Renal cortex interstitium (tissue), 11 donors: ENCODE measurements around the gene TSC1. TPM values are rescaled to one million over a fixed set of nuclear protein-coding genes. Genes with fewer than 3 reads are reported as not detected.
"Not testable (repeated sequence)": the region's sequence is repeated elsewhere in the genome, so short reads cannot be mapped to it uniquely, and the experiment has no call there.

Experiments
- DNase-seq, 11 donors: peaks; one replicate each; pipeline ENCODE4 v3.0.0-alpha.2; 2013; ENCODE audit warnings: low read depth in 9 of 11, low spot score in 4 of 11; ENCODE audit errors: extremely low read depth in 1 of 11
- polyA plus RNA-seq, 3 donors: library from polyadenylated mRNA; unstranded; fragments of 120-200 nt; gene quantifications; one replicate each; pipeline ENCODE4 v1.2.1, GENCODE V29; 2013; ENCODE audit not compliant: insufficient read length in 3 of 3

Gene TSC1
- polyA plus RNA-seq, 3 donors = 41.7 to 65.4 (median 45.4) TPM

DNA sequence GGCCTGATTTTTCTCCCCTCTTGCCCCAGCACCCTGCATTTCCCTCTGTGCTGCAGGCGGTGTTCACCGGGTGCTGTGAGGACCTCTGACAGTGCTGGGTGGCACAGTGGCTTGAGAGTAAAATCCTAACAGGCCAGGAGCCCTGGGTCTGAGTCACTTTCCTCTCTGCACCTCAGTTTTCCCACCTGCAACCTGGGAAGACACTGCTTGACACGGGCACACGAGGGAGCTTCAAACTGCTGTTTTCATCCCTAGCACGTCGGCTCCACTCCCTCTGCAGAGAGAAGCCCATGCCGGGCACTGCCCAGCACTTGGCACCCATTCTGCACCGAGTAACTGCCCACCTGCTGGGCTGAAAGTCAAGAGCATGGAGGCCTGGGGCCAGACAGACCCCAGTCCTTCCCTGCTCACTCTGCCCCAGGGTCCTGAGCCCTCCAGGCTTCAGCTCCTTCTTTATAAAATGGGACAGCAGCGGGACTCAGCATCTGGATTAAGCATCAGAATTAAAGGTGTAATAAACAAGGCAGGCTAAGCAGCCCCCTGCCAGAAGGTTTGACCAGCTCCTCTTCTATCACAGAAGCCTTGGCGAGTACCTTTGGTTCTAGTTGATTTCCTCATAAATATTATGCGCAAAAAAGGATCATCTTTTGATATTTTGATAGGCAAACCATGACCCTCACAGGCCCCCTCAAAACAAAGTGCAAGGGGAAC is 39.2 kb upstream of the TSC1 start:
- no peak for DNase-seq

DNA sequence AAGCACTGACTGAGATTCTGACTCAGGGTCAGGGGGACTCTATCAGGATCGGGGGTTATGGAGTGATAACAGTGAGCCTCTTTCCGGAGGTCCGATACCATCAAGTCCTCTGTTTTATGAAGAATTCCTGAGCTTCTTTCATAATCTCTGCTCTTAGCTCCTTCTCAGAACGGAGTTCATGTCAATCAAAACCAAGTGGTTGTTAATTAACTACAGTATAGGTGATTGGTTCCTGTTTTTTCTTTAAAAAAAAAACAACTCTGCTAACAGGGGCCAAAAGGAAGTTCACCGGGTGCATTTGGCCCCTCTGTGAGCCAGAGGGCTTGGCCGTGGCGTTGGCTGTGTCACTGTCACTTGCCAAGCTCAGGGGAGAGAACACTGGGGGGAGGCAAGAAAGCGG is 38.0 kb upstream of the TSC1 start:
- DNase-seq = no peak

DNA sequence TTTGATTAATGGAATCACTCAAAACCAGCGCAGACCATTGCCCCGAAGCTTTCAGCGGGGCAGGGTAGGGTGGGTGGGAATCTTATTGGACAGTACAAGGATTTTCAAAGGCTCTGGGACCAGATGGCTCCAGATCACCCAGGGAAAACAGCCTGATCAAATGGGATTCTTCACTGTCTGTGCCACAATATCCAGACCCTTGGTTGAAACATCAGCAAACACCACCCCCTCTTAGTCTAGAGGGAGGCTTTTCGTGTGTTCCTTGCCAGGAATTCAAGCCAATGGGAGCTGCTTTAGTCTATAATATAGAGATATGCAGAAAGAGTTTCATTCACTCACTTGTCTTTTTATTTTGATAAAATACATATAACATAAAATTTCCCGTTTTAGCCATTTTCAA is 35.7 kb upstream of the TSC1 start:
- DNase-seq = no peak

DNA sequence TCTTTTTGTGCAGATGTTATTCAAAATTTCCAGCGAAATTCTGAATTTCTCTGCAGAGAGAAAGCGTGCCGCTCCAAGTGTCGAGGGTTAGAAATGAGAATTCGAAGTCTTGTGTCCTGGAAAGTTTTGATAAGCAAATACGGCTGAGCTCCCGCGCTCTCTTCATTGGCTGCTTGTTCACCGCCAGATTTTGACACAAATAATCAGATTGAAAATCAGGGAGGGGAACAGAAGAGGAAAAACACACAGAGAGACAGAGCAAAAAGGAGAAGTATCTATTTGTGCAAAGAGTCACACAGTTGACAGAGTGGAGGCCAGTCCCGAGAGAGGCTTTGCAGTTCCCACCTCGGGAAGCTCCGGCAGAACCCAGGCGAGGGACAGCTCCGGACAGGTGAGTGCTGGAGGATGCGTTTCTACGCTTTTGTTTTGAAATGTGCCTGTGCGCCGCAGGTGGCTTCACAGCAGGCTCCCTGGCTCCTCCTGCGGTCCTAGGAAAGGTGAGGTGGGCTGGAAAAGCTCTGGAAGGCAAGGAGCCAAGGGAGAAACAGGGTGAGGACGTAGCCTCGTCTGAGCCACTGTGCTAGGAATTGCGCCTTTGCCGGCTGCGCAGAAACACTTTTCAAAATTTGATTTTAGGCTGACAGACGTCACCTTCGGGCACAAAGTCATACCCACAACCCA is 34.2 kb upstream of the TSC1 start, which contains the start of gene GFI1B:
Gene GFI1B (plus strand): TSS at position 244 of the 681 bp plus-strand sequence. CDS start 7,985 bp downstream, outside the sequence.
- no peak for DNase-seq

DNA sequence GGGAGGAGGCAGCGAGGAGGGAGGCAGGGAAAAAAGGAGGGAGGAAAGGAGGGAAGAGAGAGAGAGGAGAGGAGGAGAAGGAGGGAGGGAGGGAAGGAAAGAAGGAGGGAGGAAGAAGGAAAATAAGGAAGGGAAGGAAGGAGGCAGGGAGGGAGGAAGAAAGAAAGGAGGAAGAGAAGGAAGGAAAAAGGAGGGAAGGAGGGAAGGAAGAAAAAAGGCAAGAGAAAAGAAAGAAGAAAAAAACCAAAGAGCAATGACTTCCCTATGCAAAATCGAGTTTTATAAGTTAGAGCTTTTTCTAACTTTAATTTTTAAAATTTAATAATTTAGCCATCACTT is 33.7 kb upstream of the TSC1 start:
- DNase-seq = no peak

DNA sequence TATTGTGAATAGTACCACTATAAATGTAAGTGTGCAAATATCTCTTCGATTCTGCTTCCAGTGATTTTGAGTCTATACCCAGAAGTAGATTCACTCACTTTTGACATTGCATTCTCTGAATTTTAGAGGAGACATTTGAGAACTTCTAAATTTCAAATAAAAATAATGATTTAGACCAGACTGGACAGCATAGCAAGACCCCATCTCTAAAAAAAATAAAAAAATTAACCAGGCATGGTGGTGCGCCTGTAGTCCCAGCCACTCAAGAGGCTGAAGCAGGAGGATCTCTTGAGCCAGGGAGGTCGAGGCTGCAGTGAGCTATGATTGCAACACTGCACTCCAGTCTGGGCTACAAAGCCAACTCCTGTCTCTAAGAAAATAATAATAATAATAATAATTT is 32.2 kb upstream of the TSC1 start:
- DNase-seq = no peak

DNA sequence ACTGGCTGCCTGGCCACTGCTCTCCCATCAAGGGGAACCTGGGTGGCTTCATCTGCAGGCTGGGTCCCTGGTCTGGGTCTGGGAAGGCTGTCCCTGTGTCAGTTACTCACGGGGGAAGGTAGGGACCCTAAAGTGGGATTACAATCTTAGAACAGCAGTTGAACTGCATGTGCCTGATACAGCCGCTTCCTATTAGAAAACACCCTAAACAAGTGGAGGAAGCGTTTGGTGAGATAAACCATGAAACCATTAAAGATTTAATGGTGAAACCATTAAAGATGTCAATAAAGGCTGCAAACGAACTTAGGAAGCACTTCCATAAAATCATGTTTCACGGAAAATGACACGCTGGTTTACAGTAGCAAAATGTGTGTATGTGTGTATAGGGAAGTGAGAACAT is 31.5 kb upstream of the TSC1 start:
- no peak for DNase-seq

DNA sequence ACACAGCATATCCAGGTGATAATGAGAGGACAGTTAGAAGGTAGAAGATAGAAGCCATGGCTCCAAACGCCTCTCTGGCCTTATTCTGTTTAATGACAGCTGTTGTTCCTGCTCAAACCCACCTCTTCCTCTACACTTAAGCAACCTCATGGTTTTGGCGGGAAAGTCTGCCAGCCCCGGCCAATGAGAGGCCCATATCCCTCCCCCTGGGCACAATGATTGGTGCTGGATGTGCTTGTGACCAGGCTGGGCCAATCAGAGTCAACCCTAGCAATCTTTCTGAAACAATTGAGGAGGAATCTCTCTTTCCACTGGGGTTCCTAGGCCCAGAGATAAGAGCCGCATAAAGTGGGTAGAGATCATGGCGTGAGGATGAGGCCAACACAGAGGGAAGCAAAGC is 29.3 kb upstream of the TSC1 start:
- no peak for DNase-seq

DNA sequence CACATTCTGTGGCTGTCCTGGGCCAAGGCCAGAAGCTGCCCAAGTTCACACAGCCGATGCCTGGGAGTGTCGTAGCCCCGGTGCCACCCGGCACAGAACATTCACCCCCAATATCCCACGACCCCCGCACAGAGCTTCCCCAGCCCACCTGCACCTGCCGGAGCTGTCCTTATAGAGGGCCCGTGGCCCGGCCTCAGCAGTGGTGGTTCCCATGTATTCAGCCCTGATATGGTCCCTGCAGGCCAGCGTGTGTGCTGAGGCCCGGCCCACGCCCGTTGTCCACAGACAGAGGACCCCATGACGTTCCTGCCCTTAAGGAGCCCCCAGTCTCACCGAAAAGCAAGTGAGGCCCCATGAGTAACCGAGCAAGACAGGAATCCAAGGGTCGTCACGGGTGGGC is 28.8 kb upstream of the TSC1 start:
- DNase-seq = no peak

DNA sequence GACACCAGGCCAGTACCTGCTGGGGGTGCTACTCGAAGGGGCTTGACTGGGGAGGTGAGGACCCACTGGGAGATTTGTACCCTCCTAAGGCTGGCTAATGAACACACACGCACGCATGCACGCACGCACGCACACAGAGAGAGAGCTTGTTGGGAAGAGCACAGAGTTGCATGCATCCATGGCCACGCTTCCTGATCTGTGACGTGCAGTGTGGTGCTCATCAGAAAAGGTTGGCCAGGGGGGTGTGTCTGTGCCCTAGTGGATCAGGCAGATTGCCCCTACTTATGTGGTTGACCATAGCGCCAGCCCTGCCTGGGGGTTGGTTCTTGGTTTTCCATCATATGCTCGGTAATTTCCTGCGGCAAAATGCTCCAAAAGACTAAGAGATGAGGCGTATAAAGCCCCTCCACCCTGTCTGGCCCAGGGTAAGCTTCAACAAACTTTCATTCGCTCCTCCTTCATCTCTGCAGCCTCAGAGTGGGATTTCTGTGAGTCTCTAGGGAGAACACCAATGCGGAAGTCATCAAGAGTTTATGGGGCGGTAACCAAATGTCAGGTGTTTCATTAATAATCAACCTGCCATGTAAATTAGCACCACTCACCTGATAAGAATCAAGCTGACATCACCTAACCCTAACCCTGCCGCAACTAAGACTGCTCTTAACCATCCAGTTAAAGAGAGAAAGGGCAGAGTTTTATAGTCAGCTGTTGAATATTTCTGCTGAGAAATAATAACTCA is 26.1 kb upstream of the TSC1 start:
- DNase-seq = peak in 6 of 11 donors; percentile 28 to 63 (median 48)

DNA sequence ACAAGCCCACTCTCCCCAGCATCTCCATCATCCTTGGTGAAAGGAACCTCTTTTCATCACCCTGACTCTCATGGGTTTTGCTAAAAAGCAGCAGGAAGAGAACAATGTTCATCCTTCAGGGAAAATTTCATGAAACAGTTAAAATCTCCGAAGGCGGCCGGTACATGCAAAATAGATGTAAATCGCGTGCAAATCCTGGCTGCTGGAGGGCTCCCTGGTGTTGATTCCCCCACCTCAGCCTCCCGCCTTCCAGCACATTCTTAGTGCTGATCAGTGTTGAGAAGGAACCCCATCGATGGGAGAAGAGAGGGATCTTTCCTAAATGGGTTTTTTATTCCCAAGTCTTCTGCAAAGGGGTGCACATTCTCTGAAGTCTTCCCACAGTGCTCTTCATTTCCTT is 25.4 kb upstream of the TSC1 start:
- no peak for DNase-seq

DNA sequence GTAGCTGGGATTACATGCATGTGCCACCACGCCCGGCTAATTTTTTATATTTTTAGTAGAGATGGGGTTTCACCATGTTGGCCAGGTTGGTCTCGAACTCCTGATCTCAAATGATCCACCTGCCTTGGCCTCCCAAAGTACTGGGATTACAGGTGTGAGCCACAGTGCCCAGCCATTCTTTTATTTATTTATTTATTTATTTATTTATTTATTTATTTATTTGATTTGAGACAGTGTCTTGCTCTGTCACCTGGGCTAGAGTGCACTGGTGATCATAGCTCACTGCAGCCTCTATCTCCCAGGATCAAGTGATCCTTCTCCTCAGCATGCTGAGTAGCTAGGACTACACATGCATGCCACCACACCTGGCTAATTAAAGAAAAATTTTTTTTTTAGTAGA is 23.5 kb upstream of the TSC1 start:
- not testable (repeated sequence) for DNase-seq

DNA sequence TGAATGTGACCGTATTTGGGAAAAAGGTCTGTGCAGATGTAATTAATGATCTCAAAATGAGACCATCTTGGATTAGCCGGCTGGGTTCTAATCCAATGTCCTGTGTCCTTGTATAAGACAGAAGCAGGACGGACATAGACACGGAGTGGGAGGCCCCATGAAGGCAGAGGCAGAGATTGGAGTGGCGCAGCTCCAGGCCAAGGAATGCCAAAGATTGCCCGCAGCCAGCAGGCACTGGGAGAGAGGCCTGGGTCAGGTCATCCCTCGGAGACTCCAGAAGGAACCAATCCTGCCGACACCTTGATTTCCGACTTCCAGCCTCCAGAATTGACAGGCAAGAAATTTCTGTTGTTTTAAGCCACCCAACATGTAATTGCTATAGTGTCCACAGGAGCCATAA is 21.1 kb upstream of the TSC1 start:
- DNase-seq = no peak

DNA sequence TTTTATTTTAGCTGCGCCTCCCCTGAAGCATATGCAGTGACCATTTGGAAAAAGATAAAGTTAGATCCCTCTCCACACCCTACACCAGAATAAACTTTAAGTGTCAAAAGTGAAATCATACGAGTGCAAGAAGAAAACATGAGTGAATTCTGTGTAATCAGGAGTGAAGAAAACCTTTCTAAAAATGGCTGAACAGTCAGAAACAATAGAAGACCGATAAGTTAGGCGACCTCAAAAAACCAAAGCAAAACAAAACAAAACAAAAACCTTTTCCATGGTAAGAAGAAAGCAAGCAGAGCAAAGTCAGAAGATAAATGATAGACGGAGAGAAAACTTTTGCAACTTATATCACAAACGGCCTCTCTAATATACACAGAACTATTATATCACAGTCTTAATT is 16.6 kb upstream of the TSC1 start:
- no peak for DNase-seq

DNA sequence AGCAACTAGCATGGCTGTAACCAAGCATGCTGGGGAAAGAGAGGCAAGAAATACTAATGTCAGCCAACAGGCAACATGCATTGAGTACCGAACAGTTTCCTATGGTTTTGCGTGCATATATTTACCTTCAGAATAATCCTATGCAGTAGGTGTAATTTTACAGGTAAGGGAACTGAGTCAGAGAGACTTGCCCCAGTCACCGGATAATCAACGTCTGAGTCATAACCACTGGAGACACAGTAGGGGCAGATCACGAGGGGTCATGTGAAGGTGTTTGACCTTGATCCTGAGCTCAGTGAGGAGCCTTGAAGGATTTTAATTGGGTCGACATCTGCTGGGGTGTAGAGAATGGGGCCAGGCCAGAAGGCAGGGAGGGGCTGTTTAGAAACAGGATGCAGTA is 13.4 kb upstream of the TSC1 start:
- DNase-seq = no peak

DNA sequence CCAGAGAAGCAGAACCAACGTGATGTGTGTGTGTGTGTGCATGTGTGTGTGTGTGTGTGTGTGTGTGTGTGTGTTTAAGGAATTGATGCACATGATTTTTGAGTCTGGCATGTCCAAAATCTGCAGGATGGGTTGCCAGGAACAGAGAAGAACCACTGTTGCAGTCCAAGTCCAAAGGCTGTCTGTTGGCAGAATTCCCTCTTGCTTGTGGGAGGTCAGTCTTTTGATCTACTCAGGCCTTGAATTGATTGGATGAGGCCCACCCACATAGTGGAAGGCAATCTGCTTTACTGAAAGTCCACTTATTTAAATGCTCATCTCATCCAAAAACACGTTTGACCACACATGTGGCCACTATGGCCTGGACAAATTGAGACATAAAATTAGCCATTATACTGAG is 11.4 kb upstream of the TSC1 start:
- no peak for DNase-seq

DNA sequence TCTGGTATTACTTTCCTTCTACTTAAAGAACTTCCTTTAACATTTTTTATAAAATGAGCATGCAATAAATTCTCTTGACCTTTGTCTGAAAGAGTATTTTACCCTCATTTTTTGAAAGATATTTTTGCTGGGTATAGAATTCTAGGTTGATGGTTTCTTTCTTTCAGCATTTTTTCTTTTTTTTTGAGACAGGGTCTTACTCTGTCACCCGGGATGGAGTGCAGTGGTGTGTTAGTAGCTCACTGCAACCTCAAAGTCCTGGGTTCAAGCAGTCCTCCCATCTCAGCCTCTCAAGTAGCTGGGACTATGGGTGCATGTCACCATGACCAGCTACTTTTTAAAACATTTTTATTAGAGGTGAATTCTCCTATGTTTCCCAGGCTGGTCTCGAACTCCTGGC is 10.7 kb upstream of the TSC1 start:
- DNase-seq = no peak

DNA sequence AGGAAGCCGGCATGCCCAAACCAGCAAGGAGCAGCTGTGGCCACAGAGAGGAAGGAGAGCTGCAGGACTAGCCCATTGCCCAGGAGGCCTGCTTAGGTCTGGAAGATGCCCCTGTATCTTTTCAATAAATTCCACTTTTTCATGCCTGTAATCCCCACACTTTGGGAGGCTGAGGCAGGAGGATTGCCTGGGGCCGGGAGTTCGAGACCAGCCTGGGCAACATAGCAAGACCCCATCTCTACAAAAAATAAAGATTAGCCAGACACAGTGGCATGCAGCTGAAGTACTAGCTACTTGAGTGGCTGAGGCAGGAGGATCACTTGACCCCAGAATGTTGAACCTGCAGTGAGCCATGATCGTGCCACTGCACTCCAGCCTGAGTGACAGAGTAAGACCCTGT is 5.3 kb upstream of the TSC1 start:
- no peak for DNase-seq

DNA sequence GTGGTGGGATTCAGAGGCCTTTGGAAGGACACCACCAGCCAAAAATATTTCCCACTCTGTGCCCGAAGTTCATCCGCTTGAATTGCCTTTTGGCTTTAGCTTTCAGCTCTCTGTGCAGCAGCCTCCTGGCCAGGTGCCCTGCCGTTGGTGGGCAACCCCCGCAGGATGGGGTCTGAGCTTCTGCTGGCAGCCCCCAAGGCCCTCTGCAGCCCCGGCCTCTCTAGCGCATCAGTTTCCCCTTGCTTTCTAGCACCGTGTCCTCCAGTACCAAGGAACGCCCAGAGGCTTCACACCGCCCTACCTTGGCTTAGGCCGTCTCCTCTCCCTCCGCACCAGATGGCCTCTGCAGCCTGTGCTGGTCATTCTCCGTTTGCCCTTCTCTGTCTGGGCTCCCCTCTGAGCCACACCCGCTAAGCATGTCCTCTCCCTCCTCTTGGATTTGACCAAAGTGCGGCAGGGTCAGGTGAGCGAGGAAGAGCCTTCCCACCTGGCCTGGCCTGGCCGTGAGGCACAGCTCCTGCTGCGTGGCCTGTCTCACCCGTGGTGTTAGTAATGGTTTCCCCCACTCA is 4.2 kb upstream of the TSC1 start:
- DNase-seq = no peak

DNA sequence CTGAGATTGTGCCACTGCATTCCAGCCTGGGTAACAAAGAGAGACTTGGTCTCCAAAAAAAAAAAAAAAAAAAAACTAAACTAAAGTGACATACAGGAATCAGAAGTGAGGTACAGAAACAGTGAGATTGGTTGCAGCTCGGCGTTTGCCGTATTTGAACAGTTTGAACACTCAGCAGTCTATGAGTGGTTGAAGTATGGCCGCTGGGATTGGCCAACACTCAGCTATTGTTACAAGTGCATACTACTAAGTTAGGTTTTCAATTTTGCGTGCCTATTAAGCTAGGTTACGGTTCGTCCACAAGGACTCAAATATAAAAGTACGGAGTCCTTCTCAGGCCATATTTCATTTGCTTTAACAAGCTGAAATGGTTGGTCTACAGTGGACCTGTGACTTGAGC is 3.3 kb upstream of the TSC1 start:
- DNase-seq = no peak
